Measurements from ENCODE around the gene IFT81.

DNA sequence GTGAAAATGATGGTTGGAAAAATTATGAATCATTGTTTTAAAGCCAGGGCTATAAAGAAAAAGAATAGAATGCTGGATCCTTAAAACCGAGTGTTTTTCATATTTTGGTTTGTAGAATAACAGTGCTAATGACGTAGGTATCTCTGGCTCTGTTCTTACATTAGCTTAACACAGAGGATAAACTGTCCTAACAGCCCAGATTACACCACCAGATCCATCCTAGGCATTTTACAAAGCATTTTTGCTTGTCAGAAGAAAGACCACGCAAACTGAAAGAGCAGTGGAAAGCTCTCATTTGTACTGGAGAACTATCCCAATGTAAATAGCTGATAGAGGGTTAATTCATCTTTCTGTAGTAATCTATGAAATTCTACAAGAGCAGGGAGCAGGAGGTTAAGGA is 13.6 kb downstream of the IFT81 start:
- TF ChIP-seq EP300 (IDR thresholded peaks at IDR 0.05) = no peak
- peak in 2 of 3 donors; percentile 35 to 78 for TF ChIP-seq POLR2AphosphoS5 (IDR thresholded peaks at IDR 0.05)
- TF ChIP-seq CTCF (IDR thresholded peaks at IDR 0.05) = no peak
- no peak for TF ChIP-seq POLR2A (IDR thresholded peaks at IDR 0.05)

Measured in stomach (tissue), 4 donors.